ENCODE results near the gene KPNA4.

KPNA4 gene

GRCh38 chr3:160448845-160449635 is 116.3 kb downstream of the KPNA4 start:
- DNase-seq, result no peak

- no peak for DNase-seq
These were observed 117.8 kb downstream of the KPNA4 start for GRCh38 chr3:160447544-160447943.

- no peak for DNase-seq
These were observed 118.8 kb downstream of the KPNA4 start for GRCh38 chr3:160446522-160447056.

- DNase-seq, result no peak
These were observed 119.5 kb downstream of the KPNA4 start for GRCh38 chr3:160445854-160446253.
